Activated naive CD4-positive, alpha-beta T cell treated with anti-CD3 and anti-CD28 coated beads, Interleukin-2, amount 10 ng/mL, durations not matched to agents 7 days and 5 days (primary cell): ENCODE data around the gene C1orf232.

Experiments used
- CTCF ChIA-PET: fragments of 350-600 bp; sonication (Branson Sonifier 250); formaldehyde crosslinking; loops from one replicate; lab custom pipeline; 2021; ENCODE audit warnings: antibody characterized with exemption; lab: Charles Lee
- DNase-seq: peaks from one replicate; pipeline ENCODE4 v3.0.0-alpha.2; 2020
- H3K27ac Mint-ChIP-seq: one replicate; pipeline ENCODE4 v1.8.0; 2021; ENCODE audit warnings: mild to moderate bottlenecking, moderate library complexity, mixed read lengths
- H3K27me3 Mint-ChIP-seq: one replicate; pipeline ENCODE4 v1.8.0; 2021; ENCODE audit warnings: mild to moderate bottlenecking, mixed read lengths
- H3K36me3 Mint-ChIP-seq: one replicate; pipeline ENCODE4 v1.8.0; 2021; ENCODE audit warnings: mixed read lengths
- H3K4me1 Mint-ChIP-seq: one replicate; pipeline ENCODE4 v1.8.0; 2021; ENCODE audit warnings: mixed read lengths
- H3K4me3 Mint-ChIP-seq: one replicate; pipeline ENCODE4 v1.8.0; 2021; ENCODE audit warnings: mild to moderate bottlenecking, moderate library complexity, mixed read lengths
- H3K9me3 Mint-ChIP-seq: one replicate; pipeline ENCODE4 v1.8.0; 2021; ENCODE audit warnings: mixed read lengths

C1orf232 gene

GRCh38 chr1:26168410-26169197 is at the start of gene C1orf232:
Gene C1orf232, minus strand, starts transcription at chr1:26168963. Its CDS starts 464 bp downstream, at chr1:26168499.
- peak within 1 kb of the TSS; percentile 85 for H3K4me3 Mint-ChIP-seq
- DNase-seq: no peak
- H3K27ac Mint-ChIP-seq: peak within 1 kb of the TSS; percentile 84
- no peaks in the 10 kb centered on the region for H3K36me3 Mint-ChIP-seq
- CTCF ChIA-PET: interaction anchor here (1.3 to 3.8 kb wide), 7 partner anchors 19 to 249 kb away, joined by 4 to 36 read pairs (median 7); partner anchors contain the start of gene CEP85
- no peaks in the 10 kb centered on the region for H3K9me3 Mint-ChIP-seq
- peaks cover 48% of the 10 kb centered on the region for H3K4me1 Mint-ChIP-seq
- H3K27me3 Mint-ChIP-seq: peaks cover 47% of the 10 kb centered on the region

- Mint-ChIP-seq H3K4me3 (no peak overlapping the region), H3K9me3 (no peaks in the 10 kb centered on the region), H3K4me1 (no peaks in the 10 kb centered on the region), H3K27me3 (peaks cover 50% of the 10 kb centered on the region), H3K36me3 (no peaks in the 10 kb centered on the region), H3K27ac (no peak overlapping the region)
- CTCF ChIA-PET: interaction anchor here (1.2 kb wide), 1 partner anchor 45 kb away, joined by 3 read pairs; the partner anchor contains the start of gene ZNF593
- no peak for DNase-seq
Measured at GRCh38 chr1:26215246-26215645, 46.5 kb upstream of the C1orf232 start.

GRCh38 chr1:26213335-26213905 is 44.7 kb upstream of the C1orf232 start:
- Mint-ChIP-seq H3K27ac (no peak overlapping the region), H3K27me3 (peaks cover 39% of the 10 kb centered on the region), H3K4me1 (no peaks in the 10 kb centered on the region), H3K36me3 (no peaks in the 10 kb centered on the region), H3K4me3 (no peak overlapping the region), H3K9me3 (no peaks in the 10 kb centered on the region)
- no peak for DNase-seq
- CTCF ChIA-PET: interaction anchor here (1.3 kb wide), 1 partner anchor 38 kb away, joined by 3 read pairs; no protein-coding TSS in a partner anchor

GRCh38 chr1:26212726-26213125 is 44.0 kb upstream of the C1orf232 start:
- no peaks in the 10 kb centered on the region for H3K9me3 Mint-ChIP-seq
- CTCF ChIA-PET: interaction anchor here (0.5 to 0.8 kb wide), 2 partner anchors 19 to 111 kb away, joined by 3 read pairs; no protein-coding TSS in a partner anchor
- H3K36me3 Mint-ChIP-seq: no peaks in the 10 kb centered on the region
- H3K4me3 Mint-ChIP-seq: no peak overlapping the region
- peak overlapping the region; percentile 45 for H3K27ac Mint-ChIP-seq
- no peaks in the 10 kb centered on the region for H3K4me1 Mint-ChIP-seq
- DNase-seq: no peak
- H3K27me3 Mint-ChIP-seq: peaks cover 40% of the 10 kb centered on the region

GRCh38 chr1:26210147-26210870 is 41.5 kb upstream of the C1orf232 start:
- H3K27ac Mint-ChIP-seq: no peak overlapping the region
- DNase-seq: no peak
- H3K27me3 Mint-ChIP-seq: peaks cover 43% of the 10 kb centered on the region
- no peaks in the 10 kb centered on the region for H3K9me3 Mint-ChIP-seq
- CTCF ChIA-PET: interaction anchor here (0.9 to 1.5 kb wide), 4 partner anchors 21 to 207 kb away, joined by 3 to 6 read pairs (median 4); no protein-coding TSS in a partner anchor
- H3K4me3 Mint-ChIP-seq: no peak overlapping the region
- H3K4me1 Mint-ChIP-seq: no peaks in the 10 kb centered on the region
- no peaks in the 10 kb centered on the region for H3K36me3 Mint-ChIP-seq

- peaks cover 34% of the 10 kb centered on the region for H3K27me3 Mint-ChIP-seq
- no peaks in the 10 kb centered on the region for H3K36me3 Mint-ChIP-seq
- H3K27ac Mint-ChIP-seq: no peak overlapping the region
- H3K4me3 Mint-ChIP-seq: no peak overlapping the region
- H3K4me1 Mint-ChIP-seq: peaks cover 52% of the 10 kb centered on the region
- CTCF ChIA-PET: interaction anchor here (0.7 to 2.2 kb wide), 6 partner anchors 13 to 214 kb away, joined by 3 to 9 read pairs (median 5); partner anchors contain the start of genes CEP85 and ZNF593
- DNase-seq: no peak
- H3K9me3 Mint-ChIP-seq: no peaks in the 10 kb centered on the region
Measured at GRCh38 chr1:26203642-26204318, 35.0 kb upstream of the C1orf232 start.

- H3K4me1 Mint-ChIP-seq: peaks cover 52% of the 10 kb centered on the region
- no peak for DNase-seq
- CTCF ChIA-PET: interaction anchor here (1.2 kb wide), 1 partner anchor 55 kb away, joined by 4 read pairs; no protein-coding TSS in a partner anchor
- H3K27me3 Mint-ChIP-seq: peaks cover 55% of the 10 kb centered on the region
- H3K27ac Mint-ChIP-seq: peak overlapping the region; percentile 85
- H3K36me3 Mint-ChIP-seq: no peaks in the 10 kb centered on the region
- H3K4me3 Mint-ChIP-seq: no peak overlapping the region
- no peaks in the 10 kb centered on the region for H3K9me3 Mint-ChIP-seq
Measured at GRCh38 chr1:26200413-26200812, 31.6 kb upstream of the C1orf232 start.

GRCh38 chr1:26197813-26198212 is 29.1 kb upstream of the C1orf232 start:
- no peaks in the 10 kb centered on the region for H3K36me3 Mint-ChIP-seq
- H3K27me3 Mint-ChIP-seq: peaks cover 61% of the 10 kb centered on the region
- H3K27ac Mint-ChIP-seq: no peak overlapping the region
- CTCF ChIA-PET: no interaction called here
- no peaks in the 10 kb centered on the region for H3K9me3 Mint-ChIP-seq
- H3K4me1 Mint-ChIP-seq: peaks cover 49% of the 10 kb centered on the region
- DNase-seq: no peak
- H3K4me3 Mint-ChIP-seq: no peak overlapping the region

- peaks cover 60% of the 10 kb centered on the region for H3K27me3 Mint-ChIP-seq
- H3K36me3 Mint-ChIP-seq: no peaks in the 10 kb centered on the region
- CTCF ChIA-PET: no interaction called here
- DNase-seq: no peak
- no peaks in the 10 kb centered on the region for H3K9me3 Mint-ChIP-seq
- H3K4me1 Mint-ChIP-seq: peaks cover 48% of the 10 kb centered on the region
- no peak overlapping the region for H3K27ac Mint-ChIP-seq
- H3K4me3 Mint-ChIP-seq: no peak overlapping the region
Measured at GRCh38 chr1:26197301-26197700, 28.5 kb upstream of the C1orf232 start.

GRCh38 chr1:26195805-26196204 is 27.0 kb upstream of the C1orf232 start:
- CTCF ChIA-PET: no interaction called here
- H3K36me3 Mint-ChIP-seq: peaks cover 1% of the 10 kb centered on the region
- no peaks in the 10 kb centered on the region for H3K9me3 Mint-ChIP-seq
- H3K4me1 Mint-ChIP-seq: peaks cover 48% of the 10 kb centered on the region
- no peak overlapping the region for H3K4me3 Mint-ChIP-seq
- H3K27ac Mint-ChIP-seq: no peak overlapping the region
- H3K27me3 Mint-ChIP-seq: peaks cover 65% of the 10 kb centered on the region
- no peak for DNase-seq

GRCh38 chr1:26191739-26192138 is 23.0 kb upstream of the C1orf232 start:
- Mint-ChIP-seq H3K9me3 (no peaks in the 10 kb centered on the region), H3K4me3 (peak overlapping the region; percentile 13), H3K36me3 (peaks cover 1% of the 10 kb centered on the region), H3K27me3 (peaks cover 63% of the 10 kb centered on the region), H3K4me1 (peaks cover 38% of the 10 kb centered on the region), H3K27ac (peak overlapping the region; percentile 30)
- CTCF ChIA-PET: interaction anchor here (0.6 to 1.6 kb wide), 5 partner anchors 10 to 177 kb away, joined by 3 to 7 read pairs (median 4); partner anchors contain the start of genes C1orf232, CEP85 and ZNF593
- peak; percentile 65 for DNase-seq

GRCh38 chr1:26190373-26190987 is 21.7 kb upstream of the C1orf232 start, which contains the start of gene CATSPER4:
Gene CATSPER4, plus strand, starts transcription at chr1:26190602. Its CDS starts 26 bp downstream, at chr1:26190628.
- H3K36me3 Mint-ChIP-seq: peaks cover 1% of the 10 kb centered on the region
- no peak for DNase-seq
- H3K4me3 Mint-ChIP-seq: peak within 1 kb of the TSS; percentile 13
- peaks cover 52% of the 10 kb centered on the region for H3K27me3 Mint-ChIP-seq
- H3K9me3 Mint-ChIP-seq: no peaks in the 10 kb centered on the region
- H3K27ac Mint-ChIP-seq: no peak within 1 kb of the TSS
- peaks cover 38% of the 10 kb centered on the region for H3K4me1 Mint-ChIP-seq
- CTCF ChIA-PET: interaction anchor here (1.0 to 2.4 kb wide), 6 partner anchors 12 to 204 kb away, joined by 3 to 7 read pairs (median 4); partner anchors contain the start of gene CEP85
